ENCODE results near the gene SKIC8. TPM values are rescaled to one million over a fixed set of nuclear protein-coding genes. Genes with fewer than 3 reads are reported as not detected.

The SKIC8 gene
- total RNA-seq, 1 donor from 2014 or later: 54.3 TPM

GRCh38 chr15:78334845-78335244, 35.4 kb upstream of the SKIC8 start:
- no peaks in the 10 kb centered on the region for H3K9me3 Mint-ChIP-seq
- H3K36me3 Mint-ChIP-seq (ENCODE audit: low read depth): no peaks in the 10 kb centered on the region
- no peak overlapping the region for H3K27ac Mint-ChIP-seq
- H3K27me3 Mint-ChIP-seq (ENCODE audit: insufficient read depth): peaks cover 23% of the 10 kb centered on the region
- intact Hi-C loops (cut with micrococcal nuclease): no loop called here
- H3K4me1 Mint-ChIP-seq (ENCODE audit: low read depth): no peaks in the 10 kb centered on the region
- no peak overlapping the region for H3K4me3 Mint-ChIP-seq
- no peak for DNase-seq (ENCODE audit: low spot score)

DNA sequence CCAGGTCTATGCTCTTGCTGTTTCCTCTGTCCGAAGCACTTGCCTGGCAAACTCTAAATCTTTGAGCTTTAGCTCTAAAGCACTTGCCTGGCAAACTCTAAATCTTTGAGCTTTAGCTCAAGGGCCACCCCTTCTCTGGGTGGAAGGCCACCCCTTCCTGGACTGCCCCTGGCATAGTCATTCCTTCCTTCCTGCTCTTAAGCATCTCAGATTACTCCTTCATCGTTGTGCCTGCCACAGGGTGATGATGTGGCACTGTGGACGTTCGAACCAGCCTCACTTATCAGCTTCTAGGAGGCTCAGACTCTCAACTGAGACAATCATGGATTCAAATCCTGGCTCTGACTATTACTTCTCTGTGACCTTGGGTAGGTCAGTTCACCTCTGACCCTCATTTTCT, 30.2 kb upstream of the SKIC8 start:
- DNase-seq (ENCODE audit: low spot score): no peak
- H3K4me1 Mint-ChIP-seq (ENCODE audit: low read depth): no peaks in the 10 kb centered on the region
- H3K4me3 Mint-ChIP-seq: no peak overlapping the region
- H3K36me3 Mint-ChIP-seq (ENCODE audit: low read depth): no peaks in the 10 kb centered on the region
- H3K27me3 Mint-ChIP-seq (ENCODE audit: insufficient read depth): peaks cover 9% of the 10 kb centered on the region
- intact Hi-C loops (cut with micrococcal nuclease): no loop called here
- no peaks in the 10 kb centered on the region for H3K9me3 Mint-ChIP-seq
- no peak overlapping the region for H3K27ac Mint-ChIP-seq

- Mint-ChIP-seq H3K4me1 (ENCODE audit: low read depth) (no peaks in the 10 kb centered on the region), H3K27me3 (ENCODE audit: insufficient read depth) (peaks cover 3% of the 10 kb centered on the region), H3K36me3 (ENCODE audit: low read depth) (no peaks in the 10 kb centered on the region), H3K27ac (no peak overlapping the region), H3K9me3 (no peaks in the 10 kb centered on the region), H3K4me3 (no peak overlapping the region)
- no peak for DNase-seq (ENCODE audit: low spot score)
- intact Hi-C loops (cut with micrococcal nuclease): no loop called here
These were observed 28.1 kb upstream of the SKIC8 start for GRCh38 chr15:78327466-78327865.

DNA sequence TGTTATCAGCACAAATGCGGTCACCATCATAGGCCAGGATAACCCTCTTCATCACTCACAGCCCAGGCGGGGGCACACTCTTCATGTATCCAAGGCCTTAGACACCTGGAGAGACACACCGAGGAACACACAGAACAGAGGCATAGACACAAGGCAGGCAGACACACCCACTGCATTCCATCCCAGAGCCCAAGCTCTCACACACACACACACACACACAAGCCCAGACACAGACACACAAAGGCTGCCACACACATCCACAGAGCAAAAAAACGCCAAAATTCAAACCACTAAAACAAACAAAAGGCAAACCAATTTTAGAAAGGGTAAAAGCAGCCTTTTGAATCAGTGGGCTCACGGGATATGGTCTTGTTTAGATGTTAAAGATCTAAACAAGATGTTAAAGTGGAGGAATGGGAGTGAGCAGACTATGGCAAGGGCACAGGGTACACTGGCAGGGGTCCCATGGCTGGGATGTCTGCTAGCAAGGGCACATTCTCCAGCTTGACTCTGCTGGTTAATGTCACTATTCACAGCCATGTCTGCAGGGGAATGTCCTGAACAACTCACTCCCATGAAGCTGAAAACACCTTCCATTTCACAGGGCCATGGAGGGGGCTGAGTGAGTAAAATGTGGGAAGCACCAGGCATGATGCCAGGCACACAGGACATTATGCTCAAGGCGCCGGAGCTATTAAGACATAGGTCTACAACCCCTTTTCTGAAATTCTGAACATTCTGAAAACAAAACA, 25.9 kb upstream of the SKIC8 start:
- H3K9me3 Mint-ChIP-seq: no peaks in the 10 kb centered on the region
- intact Hi-C loops (cut with micrococcal nuclease): no loop called here

GRCh38 chr15:78324144-78324543, 24.7 kb upstream of the SKIC8 start:
- Mint-ChIP-seq H3K27me3 (ENCODE audit: insufficient read depth) (peaks cover 3% of the 10 kb centered on the region), H3K27ac (no peak overlapping the region), H3K4me1 (ENCODE audit: low read depth) (no peaks in the 10 kb centered on the region), H3K4me3 (no peak overlapping the region), H3K9me3 (no peaks in the 10 kb centered on the region), H3K36me3 (ENCODE audit: low read depth) (no peaks in the 10 kb centered on the region)
- no peak for DNase-seq (ENCODE audit: low spot score)
- intact Hi-C loops (cut with micrococcal nuclease): no loop called here

More for the DNA sequence above, 25.9 kb upstream of the SKIC8 start:
- H3K36me3 Mint-ChIP-seq (ENCODE audit: low read depth): no peaks in the 10 kb centered on the region
- DNase-seq (ENCODE audit: low spot score): no peak
- H3K4me3 Mint-ChIP-seq: no peak overlapping the region
- peaks cover 3% of the 10 kb centered on the region for H3K27me3 Mint-ChIP-seq (ENCODE audit: insufficient read depth)
- no peaks in the 10 kb centered on the region for H3K4me1 Mint-ChIP-seq (ENCODE audit: low read depth)
- no peak overlapping the region for H3K27ac Mint-ChIP-seq

DNA sequence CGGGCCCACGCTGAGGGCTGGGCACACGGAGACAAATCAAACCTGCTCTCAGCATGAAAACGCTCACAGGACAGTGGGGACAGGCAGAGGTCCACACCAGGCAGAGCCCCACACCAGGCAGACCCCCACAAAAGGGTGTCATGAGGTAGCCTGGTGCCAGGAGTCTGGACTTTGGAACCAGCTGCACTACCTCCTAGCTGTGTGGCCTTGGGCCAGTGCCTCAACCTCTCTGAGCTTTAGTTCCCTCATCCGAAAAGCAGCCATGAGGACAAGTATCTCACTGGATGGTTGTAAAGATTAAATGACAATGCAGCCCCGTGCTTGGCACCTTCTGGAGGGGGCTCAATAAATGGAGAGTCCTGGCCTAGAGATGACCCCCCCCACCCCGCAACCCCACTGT, 24.3 kb upstream of the SKIC8 start:
- H3K27ac Mint-ChIP-seq: no peak overlapping the region
- H3K4me3 Mint-ChIP-seq: no peak overlapping the region
- H3K4me1 Mint-ChIP-seq (ENCODE audit: low read depth): no peaks in the 10 kb centered on the region
- H3K27me3 Mint-ChIP-seq (ENCODE audit: insufficient read depth): peaks cover 7% of the 10 kb centered on the region
- no peaks in the 10 kb centered on the region for H3K36me3 Mint-ChIP-seq (ENCODE audit: low read depth)
- no peak for DNase-seq (ENCODE audit: low spot score)
- intact Hi-C loops (cut with micrococcal nuclease): no loop called here
- no peaks in the 10 kb centered on the region for H3K9me3 Mint-ChIP-seq

DNA sequence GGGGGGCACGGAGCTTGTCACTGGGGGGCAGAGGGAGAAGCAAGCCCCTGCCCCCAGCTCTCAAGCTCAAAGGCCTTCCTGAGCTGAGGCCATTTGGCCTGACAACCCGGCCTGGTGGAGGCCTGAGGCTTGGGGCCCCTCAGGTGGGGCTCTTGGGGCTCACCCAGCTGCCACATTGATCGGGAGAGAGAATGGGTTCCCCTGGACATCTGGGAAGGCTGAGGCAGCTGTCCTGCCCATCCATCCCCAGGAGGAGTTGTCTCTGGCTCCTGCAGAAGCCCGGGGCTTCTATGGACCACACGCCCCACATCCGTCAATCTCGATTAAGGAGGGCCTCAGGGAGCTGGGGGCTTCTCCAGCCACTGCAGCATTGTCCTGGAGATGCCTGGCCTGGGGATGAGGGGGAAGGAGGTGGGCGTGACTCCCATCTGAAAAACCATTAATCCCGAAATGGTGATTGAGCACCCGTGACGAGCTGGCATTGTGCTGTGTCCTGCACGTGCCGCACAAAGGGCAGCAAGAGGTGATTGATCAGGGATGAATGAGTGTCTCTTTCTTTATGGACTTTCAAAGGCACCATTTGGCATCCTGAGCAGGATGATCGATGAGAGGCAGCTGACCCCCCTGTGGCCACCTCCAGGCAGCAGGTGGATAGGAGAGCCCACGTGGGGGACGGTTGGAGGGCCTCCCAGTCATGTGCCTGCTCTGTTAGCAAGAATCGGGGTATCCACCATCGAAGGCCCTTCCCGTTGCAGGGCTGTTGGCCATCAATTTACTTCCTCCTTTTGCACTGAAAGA, 23.5 kb upstream of the SKIC8 start:
- intact Hi-C loops (cut with micrococcal nuclease): no loop called here

GRCh38 chr15:78322243-78322642, 22.8 kb upstream of the SKIC8 start:
- DNase-seq (ENCODE audit: low spot score): no peak
- no peaks in the 10 kb centered on the region for H3K4me1 Mint-ChIP-seq (ENCODE audit: low read depth)
- no peaks in the 10 kb centered on the region for H3K9me3 Mint-ChIP-seq
- no peak overlapping the region for H3K4me3 Mint-ChIP-seq
- intact Hi-C loops (cut with micrococcal nuclease): no loop called here
- peaks cover 8% of the 10 kb centered on the region for H3K27me3 Mint-ChIP-seq (ENCODE audit: insufficient read depth)
- H3K27ac Mint-ChIP-seq: no peak overlapping the region
- no peaks in the 10 kb centered on the region for H3K36me3 Mint-ChIP-seq (ENCODE audit: low read depth)

More for the DNA sequence above, 23.5 kb upstream of the SKIC8 start:
- Mint-ChIP-seq H3K4me3 (no peak overlapping the region), H3K36me3 (ENCODE audit: low read depth) (no peaks in the 10 kb centered on the region), H3K4me1 (ENCODE audit: low read depth) (no peaks in the 10 kb centered on the region), H3K9me3 (no peaks in the 10 kb centered on the region), H3K27ac (no peak overlapping the region), H3K27me3 (ENCODE audit: insufficient read depth) (peaks cover 7% of the 10 kb centered on the region)
- no peak for DNase-seq (ENCODE audit: low spot score)

DNA sequence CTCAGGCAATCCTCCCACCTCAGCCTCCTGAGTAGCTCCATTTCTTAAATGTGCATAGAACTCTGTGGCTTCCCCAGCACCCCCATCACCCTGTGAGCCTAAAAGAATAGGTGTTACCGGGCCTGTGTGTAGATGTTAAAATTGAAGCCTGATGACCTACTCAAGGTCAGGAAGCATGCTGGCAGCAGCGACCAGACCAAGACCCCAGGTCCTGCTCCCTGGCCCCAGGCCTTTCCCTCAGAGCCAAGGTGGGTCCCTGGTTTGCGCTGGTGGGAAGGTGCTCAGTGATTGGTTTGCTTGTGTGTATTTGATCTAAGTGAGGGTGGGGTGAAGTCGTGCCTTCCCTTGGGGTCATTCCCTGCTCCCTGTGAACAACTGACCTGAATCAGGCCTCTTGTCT, 22.4 kb upstream of the SKIC8 start:
- Mint-ChIP-seq H3K27me3 (ENCODE audit: insufficient read depth) (peaks cover 5% of the 10 kb centered on the region), H3K4me3 (no peak overlapping the region), H3K36me3 (ENCODE audit: low read depth) (no peaks in the 10 kb centered on the region), H3K4me1 (ENCODE audit: low read depth) (no peaks in the 10 kb centered on the region), H3K27ac (no peak overlapping the region), H3K9me3 (no peaks in the 10 kb centered on the region)
- intact Hi-C loops (cut with micrococcal nuclease): no loop called here
- DNase-seq (ENCODE audit: low spot score): no peak

DNA sequence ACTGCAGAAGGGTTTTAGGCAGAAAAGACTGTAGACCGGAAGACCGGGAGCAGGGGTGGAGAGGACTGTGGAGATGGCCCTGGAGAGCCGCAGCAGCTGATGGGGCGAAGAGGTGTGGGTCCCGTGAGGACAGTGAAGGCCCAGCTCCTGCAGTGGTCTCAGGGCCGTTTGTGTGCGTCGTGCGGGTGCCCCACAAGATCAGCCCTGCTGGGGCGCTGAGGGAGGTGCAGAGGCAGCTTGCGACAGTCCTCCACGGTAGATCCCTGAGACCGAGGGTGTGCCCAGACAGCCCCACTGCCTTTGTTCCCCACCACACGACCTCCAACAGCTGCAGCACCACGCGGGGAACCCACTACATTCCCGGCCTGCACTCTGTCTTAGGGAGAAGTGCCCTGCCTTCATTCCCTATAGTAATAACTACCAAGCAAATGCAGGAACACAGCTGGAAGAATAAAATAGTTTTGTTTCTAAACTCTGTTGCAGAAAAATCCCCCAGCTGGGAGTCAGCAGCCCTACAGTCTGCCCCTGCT, 21.7 kb upstream of the SKIC8 start:
- Mint-ChIP-seq H3K36me3 (ENCODE audit: low read depth) (no peaks in the 10 kb centered on the region), H3K27ac (no peak overlapping the region), H3K4me1 (ENCODE audit: low read depth) (no peaks in the 10 kb centered on the region), H3K9me3 (no peaks in the 10 kb centered on the region), H3K4me3 (no peak overlapping the region), H3K27me3 (ENCODE audit: insufficient read depth) (peaks cover 5% of the 10 kb centered on the region)
- intact Hi-C loops (cut with micrococcal nuclease): no loop called here
- DNase-seq (ENCODE audit: low spot score): no peak

- Mint-ChIP-seq H3K9me3 (no peaks in the 10 kb centered on the region), H3K4me3 (no peak overlapping the region), H3K4me1 (ENCODE audit: low read depth) (no peaks in the 10 kb centered on the region), H3K27me3 (ENCODE audit: insufficient read depth) (peaks cover 5% of the 10 kb centered on the region), H3K36me3 (ENCODE audit: low read depth) (no peaks in the 10 kb centered on the region), H3K27ac (no peak overlapping the region)
- intact Hi-C loops (cut with micrococcal nuclease): no loop called here
- no peak for DNase-seq (ENCODE audit: low spot score)
These were observed 20.8 kb upstream of the SKIC8 start for GRCh38 chr15:78320183-78320582.

GRCh38 chr15:78319588-78319987, 20.2 kb upstream of the SKIC8 start:
- Mint-ChIP-seq H3K9me3 (no peaks in the 10 kb centered on the region), H3K36me3 (ENCODE audit: low read depth) (no peaks in the 10 kb centered on the region), H3K27ac (no peak overlapping the region), H3K4me3 (no peak overlapping the region), H3K27me3 (ENCODE audit: insufficient read depth) (peaks cover 5% of the 10 kb centered on the region), H3K4me1 (ENCODE audit: low read depth) (no peaks in the 10 kb centered on the region)
- DNase-seq (ENCODE audit: low spot score): no peak
- intact Hi-C loops (cut with micrococcal nuclease): no loop called here

GRCh38 chr15:78317145-78317836, 17.9 kb upstream of the SKIC8 start:
- no peak overlapping the region for H3K27ac Mint-ChIP-seq
- DNase-seq (ENCODE audit: low spot score): no peak

More at GRCh38 chr15:78317145-78317836, 17.9 kb upstream of the SKIC8 start:
- Mint-ChIP-seq H3K27me3 (ENCODE audit: insufficient read depth) (peaks cover 5% of the 10 kb centered on the region), H3K9me3 (no peaks in the 10 kb centered on the region), H3K4me1 (ENCODE audit: low read depth) (no peaks in the 10 kb centered on the region), H3K4me3 (no peak overlapping the region), H3K36me3 (ENCODE audit: low read depth) (no peaks in the 10 kb centered on the region)
- intact Hi-C loops (cut with micrococcal nuclease): no loop called here

All from activated T-helper 1 cell treated with anti-CD3 and anti-CD28 coated beads, Interleukin-12 subunit alpha, Interleukin-12 subunit beta, Interleukin-2, Interleukin-4 antibody, amounts not matched to agents 30 ng/mL and 10 ng/mL and 1 ng/mL, durations not matched to agents 14 hours and 24 hours and 36 hours (primary cell).